HepG2 (cell line): Measurements from ENCODE around the gene EMP2. TPM values are rescaled to one million over a fixed set of nuclear protein-coding genes. Genes with fewer than 3 reads are reported as not detected.

Experiments used
- ARNTL ChIP-seq: sonication (generic); formaldehyde crosslinking; IDR thresholded peaks from 2 replicates; pipeline ENCODE4 v1.4.0; 2020; ENCODE audit warnings: mild to moderate bottlenecking, missing genetic modification reagents
- BRCA1 ChIP-seq: sonication (generic); formaldehyde crosslinking; IDR thresholded peaks from 2 replicates; pipeline ENCODE4 v1.4.0; 2020; ENCODE audit warnings: missing genetic modification reagents
- ISL2 ChIP-seq: sonication (generic); formaldehyde crosslinking; IDR thresholded peaks from 2 replicates; pipeline ENCODE4 v1.5.0; 2020; ENCODE audit warnings: missing genetic modification reagents
- KDM6A ChIP-seq: IDR thresholded peaks from 2 replicates; pipeline ENCODE4 v1.6.1; 2016; ENCODE audit warnings: low read depth
- KLF16 ChIP-seq, 2 experiments: sonication (generic) in 1 of 2; formaldehyde crosslinking in 1 of 2; IDR thresholded peaks; 2 replicates each; pipeline versions ENCODE4 v1.6.1 to v1.8.0; 2016 to 2023; ENCODE audit warnings: missing genetic modification reagents in 2 of 2, missing compliant biosample characterization in 1 of 2
- NPAS2 ChIP-seq: sonication (generic); formaldehyde crosslinking; IDR thresholded peaks from 2 replicates; pipeline ENCODE4 v1.8.0; 2022; ENCODE audit warnings: mild to moderate bottlenecking, missing genetic modification reagents, borderline replicate concordance
- PREB ChIP-seq: sonication (generic); formaldehyde crosslinking; IDR thresholded peaks from 2 replicates; pipeline ENCODE4 v1.4.0; 2020; ENCODE audit warnings: missing genetic modification reagents
- STAG1 ChIP-seq: sonication (generic); formaldehyde crosslinking; IDR thresholded peaks from 2 replicates; pipeline ENCODE4 v1.4.0; 2020; ENCODE audit warnings: missing genetic modification reagents
- THAP9 ChIP-seq: sonication (generic); formaldehyde crosslinking; IDR thresholded peaks from 2 replicates; pipeline ENCODE4; 2020; ENCODE audit warnings: missing genetic modification reagents, mild to moderate bottlenecking, borderline replicate concordance
- ZFP1 ChIP-seq: IDR thresholded peaks from 2 replicates; pipeline ENCODE4 v1.6.1; 2016
- ZFP91 ChIP-seq: sonication (generic); formaldehyde crosslinking; IDR thresholded peaks from 2 replicates; pipeline ENCODE4 v1.9.0; 2022; ENCODE audit warnings: missing genetic modification reagents, mild to moderate bottlenecking, borderline replicate concordance
- ZNF335 ChIP-seq: sonication (generic); formaldehyde crosslinking; IDR thresholded peaks from 2 replicates; pipeline ENCODE4 v1.4.0; 2020; ENCODE audit warnings: missing genetic modification reagents
- ZNF407 ChIP-seq: sonication (generic); formaldehyde crosslinking; IDR thresholded peaks from one replicate; pipeline ENCODE4 v1.5.1; 2020; ENCODE audit warnings: mild to moderate bottlenecking, missing genetic modification reagents; ENCODE audit errors: not compliant biosample characterization
- polyA plus RNA-seq, 8 experiments: library from polyadenylated mRNA; depleted of rRNA in 3 of 8; stranded (reverse) in 7 of 8; unstranded in 1 of 8; fragments of >200 nt; fragmentation: Illumina TruSeq in 4 of 8; extraction: Trizol in 4 of 8; gene quantifications; 2 replicates each; pipeline versions ENCODE4 v1.2.1 to v1.2.3, GENCODE V29; 2011 to 2016; ENCODE audit warnings: low read depth in 4 of 8, missing spikeins in 1 of 8, mixed read lengths in 1 of 8; ENCODE audit not compliant: insufficient read depth in 1 of 8
- total RNA-seq, 5 experiments: library from RNA; depleted of rRNA; stranded (reverse); fragments of >200 nt; fragmentation: Illumina TruSeq; extraction: Trizol; gene quantifications; 2 replicates each; pipeline ENCODE4 v1.2.3, GENCODE V29; 2016; ENCODE audit warnings: low read depth in 1 of 5

Gene EMP2
- total and polyA plus RNA-seq, 2 of the 13 experiments (the other 11 are each of a cell fraction or from before 2014, with no cell fraction given) = 24.6 to 91.2 TPM

GRCh38 chr16:10601444-10602408, 21.3 kb upstream of the EMP2 start (continued):
- TF ChIP-seq THAP9 (CRISPR knock-in tag) = peak; percentile 39; the same call in 1 of the 2 replicates
- no peak for TF ChIP-seq KLF16 (CRISPR knock-in tag; IDR thresholded peaks at IDR 0.05)
- TF ChIP-seq ZNF335 = no peak
- TF ChIP-seq ZNF407 (CRISPR knock-in tag) = peak; percentile 74
- TF ChIP-seq BRCA1 (CRISPR knock-in tag) = no peak
- no peak; the same call in 1 of the 2 replicates for TF ChIP-seq NPAS2
- TF ChIP-seq ZFP91 (CRISPR knock-in tag) = no peak; the same call in 1 of the 2 replicates
- TF ChIP-seq ARNTL (CRISPR knock-in tag) = 0 out of 2 replicates have a peak, but pooled peaks have one; percentile 35
- TF ChIP-seq ISL2 (CRISPR knock-in tag) = no peak
- TF ChIP-seq KDM6A = no peak; the same call in 1 of the 2 replicates
- no peak for TF ChIP-seq ZFP1 (CRISPR knock-in tag)
- no peak; the same call in 1 of the 2 replicates for TF ChIP-seq STAG1
- TF ChIP-seq PREB (CRISPR knock-in tag) = no peak
